Stimulated activated CD4-positive, alpha-beta T cell treated with anti-CD3 and anti-CD28 coated beads, Interleukin-4, amount 100 ng/mL, for 48 hours (primary cell): Measurements from ENCODE around the gene CTAGE4.
"Not testable (repeated sequence)": the region's sequence is repeated elsewhere in the genome, so short reads cannot be mapped to it uniquely, and the experiment has no call there.

Source experiments
- DNase-seq, 2 donors: peaks; one replicate each; pipeline ENCODE4 v3.0.0-alpha.2; 2020; ENCODE audit warnings: low read depth in 2 of 2

Gene CTAGE4

DNA sequence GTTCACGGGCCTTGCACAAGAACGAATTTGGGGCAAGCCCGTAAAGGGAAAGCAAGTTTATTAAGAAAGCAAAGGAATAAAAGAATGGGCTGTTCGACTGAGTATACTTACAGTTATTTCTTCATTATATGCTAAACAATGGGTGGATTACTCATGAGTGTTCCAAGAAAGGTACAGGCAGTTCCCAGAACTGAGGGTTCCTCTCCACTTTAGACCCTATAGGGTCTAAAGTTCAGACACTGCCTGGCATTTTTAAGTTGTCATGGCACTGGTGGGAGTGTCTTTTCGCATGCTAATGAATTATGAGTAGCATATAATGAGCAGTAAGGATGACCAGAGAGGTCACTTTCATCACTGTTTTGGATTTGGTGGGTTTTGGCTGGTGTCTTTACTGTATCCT is 22.0 kb downstream of the CTAGE4 start:
- DNase-seq: not testable (repeated sequence)

DNA sequence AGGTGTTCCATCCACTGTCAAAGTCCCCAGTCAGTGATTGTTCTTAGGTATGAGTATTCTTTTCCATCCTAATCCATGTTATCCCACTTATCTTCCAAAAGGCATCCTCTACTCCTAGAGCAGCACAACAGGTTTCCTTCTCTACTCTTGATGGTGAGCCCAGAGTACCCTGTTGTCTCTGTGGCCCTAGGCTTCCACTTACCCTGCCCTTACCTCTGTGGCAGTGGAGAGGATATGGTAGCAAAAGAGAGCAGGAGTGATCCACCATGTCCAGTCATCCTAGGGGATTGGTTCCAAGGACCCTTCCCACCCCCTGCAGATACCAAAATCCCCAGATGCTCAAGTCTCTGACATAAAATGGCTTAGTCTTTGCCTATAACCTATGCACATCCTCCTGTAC is 33.9 kb downstream of the CTAGE4 start:
- DNase-seq: not testable (repeated sequence)

DNA sequence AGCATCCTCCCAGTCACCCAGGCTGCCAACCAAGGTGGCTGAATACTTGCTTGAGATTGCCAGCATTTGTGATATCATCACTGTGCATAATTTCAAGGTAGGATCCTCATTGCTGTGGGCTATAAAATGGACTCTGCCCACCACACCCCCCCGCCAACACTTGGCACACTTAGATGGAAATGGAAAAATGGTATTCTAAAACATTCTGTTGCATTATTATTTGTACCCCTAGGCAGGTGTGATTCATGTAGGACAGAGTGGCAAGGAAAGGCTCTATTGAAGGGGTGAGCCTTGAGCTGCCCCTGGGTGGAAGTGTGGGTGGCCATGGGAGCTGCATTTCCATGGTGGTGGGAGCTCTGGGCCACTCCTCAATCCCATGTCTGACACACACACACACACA is 35.3 kb downstream of the CTAGE4 start:
- DNase-seq: not testable (repeated sequence)

DNA sequence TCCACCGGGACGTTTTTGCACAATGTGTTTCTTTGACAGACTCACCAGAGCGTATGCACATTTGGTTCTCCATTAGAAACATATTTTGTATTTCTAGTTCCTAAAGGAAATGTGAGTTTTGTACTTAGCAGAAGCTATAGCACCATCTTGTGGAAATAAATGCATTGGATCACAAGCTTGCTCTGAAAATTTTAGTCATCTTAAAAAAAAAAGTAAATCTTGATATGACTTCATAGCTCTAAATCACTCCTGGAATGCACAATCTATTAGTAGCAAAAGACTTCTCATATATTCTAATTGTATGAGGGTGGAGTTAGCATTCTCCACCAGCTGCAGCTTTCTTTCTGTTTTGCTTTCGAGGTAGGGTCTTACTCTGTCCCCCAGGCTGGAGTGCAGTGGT is 35.9 kb downstream of the CTAGE4 start:
- DNase-seq: not testable (repeated sequence)

DNA sequence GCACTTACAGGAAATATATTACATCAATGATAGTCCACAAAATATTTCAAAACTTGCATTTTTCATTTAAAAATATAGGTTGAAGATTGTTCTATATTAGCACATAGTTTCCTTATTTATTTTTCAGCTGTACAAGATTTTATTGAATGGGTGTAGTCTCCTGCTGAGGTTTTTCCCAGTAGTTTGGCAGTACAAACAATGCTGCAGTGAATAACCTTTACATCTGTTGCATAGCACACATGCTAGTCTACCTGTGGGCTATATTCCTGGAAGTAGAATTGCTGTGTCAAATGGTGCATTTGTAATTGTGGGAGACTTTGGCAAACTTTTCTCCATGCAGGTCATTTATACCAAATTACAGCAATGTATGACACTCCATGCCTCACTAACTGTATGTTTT is 37.3 kb downstream of the CTAGE4 start:
- not testable (repeated sequence) for DNase-seq

DNA sequence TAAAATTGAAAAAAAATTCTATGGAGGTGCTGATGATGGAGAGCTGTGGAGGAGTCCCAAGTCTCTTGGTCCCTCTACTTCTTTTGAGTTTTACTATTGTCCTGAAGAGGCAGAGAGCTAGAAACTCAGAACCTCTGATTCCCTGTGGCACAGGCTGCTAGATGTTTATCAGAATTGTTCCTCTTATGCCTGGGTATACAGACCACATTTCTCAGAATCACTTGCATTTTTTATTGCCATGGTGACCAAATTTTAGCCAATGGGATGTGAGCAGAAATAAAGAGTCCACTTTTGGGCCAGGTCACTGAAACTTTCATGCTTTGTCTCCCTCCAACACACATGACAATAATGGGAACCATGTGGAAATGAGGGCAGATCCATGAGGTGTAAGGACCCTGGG is 40.4 kb downstream of the CTAGE4 start:
- not testable (repeated sequence) for DNase-seq

DNA sequence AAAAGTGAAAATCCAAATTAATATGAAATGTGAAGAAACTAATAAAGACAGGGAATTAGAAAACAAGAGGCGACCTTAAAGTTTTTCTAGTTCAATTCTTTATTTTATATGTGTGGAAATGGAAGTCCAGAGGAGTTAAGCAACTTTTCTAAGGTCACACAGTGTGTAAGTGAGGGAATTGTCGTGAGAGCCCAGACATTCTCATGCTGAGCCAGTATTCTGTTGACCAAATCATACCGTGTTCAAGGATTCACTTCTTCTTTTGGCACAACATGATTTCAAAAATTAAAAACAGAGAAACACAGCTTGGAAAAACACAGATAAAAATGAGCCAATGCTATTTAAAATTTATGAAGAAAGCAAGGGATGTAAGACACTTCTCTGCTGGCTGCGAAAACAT is 43.6 kb downstream of the CTAGE4 start:
- not testable (repeated sequence) for DNase-seq

DNA sequence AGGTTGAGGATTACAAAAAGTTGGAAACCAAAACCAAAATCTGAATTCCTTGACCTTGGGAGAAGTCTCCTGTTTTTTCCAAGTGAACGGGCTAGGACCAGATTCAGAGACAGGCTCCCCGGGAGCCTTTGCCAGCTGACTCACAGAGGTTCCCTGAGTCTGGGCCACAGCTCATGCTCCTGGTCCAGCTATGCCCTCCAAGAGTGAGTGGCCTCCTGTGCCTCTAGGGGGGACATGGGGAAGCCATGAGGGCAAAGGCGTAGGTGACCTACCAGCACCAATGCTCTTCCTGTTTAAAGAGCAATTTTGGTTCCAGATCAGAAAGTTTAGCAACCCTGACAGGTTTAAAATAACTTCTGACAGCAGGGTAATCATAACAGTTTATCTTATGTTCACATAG is 45.5 kb downstream of the CTAGE4 start:
- not testable (repeated sequence) for DNase-seq

DNA sequence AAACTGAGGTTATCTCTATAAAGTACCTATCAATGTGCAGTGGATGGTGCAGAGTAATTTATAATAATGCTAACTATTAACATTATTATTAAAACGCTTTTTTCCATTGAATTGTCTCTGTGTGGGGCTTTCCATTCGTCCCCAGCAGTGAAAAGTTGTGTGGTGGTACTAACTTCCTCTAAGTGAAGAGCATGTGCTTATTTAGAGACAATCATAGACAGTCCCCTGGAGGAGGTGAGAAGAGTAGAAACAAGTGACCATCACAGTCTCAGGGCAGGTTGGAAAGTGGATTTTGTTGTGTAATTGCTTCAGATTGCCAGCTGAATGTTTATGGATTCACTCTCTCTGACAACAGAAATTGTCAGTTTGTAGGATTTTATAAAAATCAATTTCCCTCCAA is 47.8 kb downstream of the CTAGE4 start:
- DNase-seq: not testable (repeated sequence)

DNA sequence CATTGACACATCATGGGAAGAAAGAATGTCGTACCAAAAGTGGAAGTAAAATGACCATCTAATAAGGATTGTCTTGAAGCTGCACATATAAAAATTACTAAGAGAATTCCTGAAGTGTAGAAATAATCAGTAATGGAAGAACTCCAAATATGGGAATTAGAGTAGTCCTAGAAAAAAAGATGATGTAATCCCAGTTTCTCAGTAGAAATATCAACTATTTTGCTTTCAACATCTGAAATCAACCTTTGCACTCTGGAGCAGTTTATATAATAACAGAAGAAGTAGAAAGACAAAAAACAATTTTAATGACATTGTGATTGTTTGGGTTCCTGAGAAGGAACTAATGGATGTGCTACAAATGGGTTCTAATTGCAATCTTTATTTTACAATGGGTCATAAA is 49.8 kb downstream of the CTAGE4 start:
- not testable (repeated sequence) for DNase-seq
